Measurements from ENCODE around the gene PCNX3. TPM values are rescaled to one million over a fixed set of nuclear protein-coding genes. Genes with fewer than 3 reads are reported as not detected.

Gene PCNX3
- 10 to 100 TPM; 24.0 to 40.0 (median 30.9) TPM for total RNA-seq

DNA sequence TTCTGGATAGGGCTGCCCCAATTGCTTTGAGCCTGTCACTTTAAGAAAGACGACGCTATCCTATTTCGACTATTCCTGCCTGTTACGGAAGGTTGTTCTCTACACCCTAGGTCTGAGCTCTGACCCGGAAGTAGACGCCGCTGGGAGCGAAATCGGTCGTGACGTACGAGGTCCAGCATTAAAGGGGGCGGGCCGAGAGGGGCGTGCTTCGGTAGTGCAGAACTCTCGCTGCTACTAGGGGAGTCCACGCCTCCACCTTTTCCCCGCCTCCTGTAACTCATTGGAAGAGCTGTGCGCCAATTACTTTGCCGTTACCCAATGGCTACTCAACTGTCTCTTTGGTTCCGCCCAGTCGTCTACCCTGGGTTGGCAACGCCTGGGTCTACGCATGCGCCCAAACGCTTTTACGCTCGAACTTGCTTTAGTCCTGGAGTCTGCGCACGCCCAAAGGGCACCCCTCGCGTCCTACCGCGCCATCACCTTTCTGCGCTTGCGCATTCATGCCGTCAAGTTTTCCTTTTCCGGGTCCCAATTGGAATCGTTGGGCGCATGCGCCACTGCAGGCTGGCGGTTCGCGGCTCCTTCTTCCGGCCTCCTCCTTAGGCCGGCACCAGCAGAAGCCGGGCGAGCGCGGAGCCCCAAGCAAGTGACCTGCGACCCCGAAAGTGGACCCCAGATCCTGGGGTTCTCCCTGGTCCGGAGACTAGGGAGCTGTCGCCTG, at the start of gene PCNX3:
PCNX3 (plus strand) TSS at position 548 of the 721 bp plus-strand sequence. CDS start 536 bp downstream, outside the sequence.
- peak; percentile 99 for DNase-seq
- WGBS, 2 donors: 1% methylated on average over 21 to 40 of the region's 55 CpGs
- Histone ChIP-seq H3K9me3 (no peaks in the 10 kb centered on the region), H3K27ac (peak within 1 kb of the TSS; percentile 96 to 98 (median 98)), H3K27me3 (no peaks in the 10 kb centered on the region), H3K4me1 (peaks cover 38 to 62% (median 46%) of the 10 kb centered on the region in 3 donors), H3K36me3 (peaks cover 28 to 60% (median 28%) of the 10 kb centered on the region in 3 donors), H3K4me3 (peak within 1 kb of the TSS; percentile 81 to 99 (median 96))
- peak in 3 of 4 donors; percentile 53 to 72 (median 59) for TF ChIP-seq POLR2A (IDR thresholded peaks at IDR 0.05)
- TF ChIP-seq, protein P1, sequence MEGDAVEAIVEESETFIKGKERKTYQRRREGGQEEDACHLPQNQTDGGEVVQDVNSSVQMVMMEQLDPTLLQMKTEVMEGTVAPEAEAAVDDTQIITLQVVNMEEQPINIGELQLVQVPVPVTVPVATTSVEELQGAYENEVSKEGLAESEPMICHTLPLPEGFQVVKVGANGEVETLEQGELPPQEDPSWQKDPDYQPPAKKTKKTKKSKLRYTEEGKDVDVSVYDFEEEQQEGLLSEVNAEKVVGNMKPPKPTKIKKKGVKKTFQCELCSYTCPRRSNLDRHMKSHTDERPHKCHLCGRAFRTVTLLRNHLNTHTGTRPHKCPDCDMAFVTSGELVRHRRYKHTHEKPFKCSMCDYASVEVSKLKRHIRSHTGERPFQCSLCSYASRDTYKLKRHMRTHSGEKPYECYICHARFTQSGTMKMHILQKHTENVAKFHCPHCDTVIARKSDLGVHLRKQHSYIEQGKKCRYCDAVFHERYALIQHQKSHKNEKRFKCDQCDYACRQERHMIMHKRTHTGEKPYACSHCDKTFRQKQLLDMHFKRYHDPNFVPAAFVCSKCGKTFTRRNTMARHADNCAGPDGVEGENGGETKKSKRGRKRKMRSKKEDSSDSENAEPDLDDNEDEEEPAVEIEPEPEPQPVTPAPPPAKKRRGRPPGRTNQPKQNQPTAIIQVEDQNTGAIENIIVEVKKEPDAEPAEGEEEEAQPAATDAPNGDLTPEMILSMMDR (IDR thresholded peaks at IDR 0.05): peak in 1 of 6 experiments; percentile 8
- intact Hi-C loops (cut with DNase I): loop anchor here (10.0 kb wide), 1 partner anchor 71 kb away; no protein-coding TSS in a partner anchor

DNA sequence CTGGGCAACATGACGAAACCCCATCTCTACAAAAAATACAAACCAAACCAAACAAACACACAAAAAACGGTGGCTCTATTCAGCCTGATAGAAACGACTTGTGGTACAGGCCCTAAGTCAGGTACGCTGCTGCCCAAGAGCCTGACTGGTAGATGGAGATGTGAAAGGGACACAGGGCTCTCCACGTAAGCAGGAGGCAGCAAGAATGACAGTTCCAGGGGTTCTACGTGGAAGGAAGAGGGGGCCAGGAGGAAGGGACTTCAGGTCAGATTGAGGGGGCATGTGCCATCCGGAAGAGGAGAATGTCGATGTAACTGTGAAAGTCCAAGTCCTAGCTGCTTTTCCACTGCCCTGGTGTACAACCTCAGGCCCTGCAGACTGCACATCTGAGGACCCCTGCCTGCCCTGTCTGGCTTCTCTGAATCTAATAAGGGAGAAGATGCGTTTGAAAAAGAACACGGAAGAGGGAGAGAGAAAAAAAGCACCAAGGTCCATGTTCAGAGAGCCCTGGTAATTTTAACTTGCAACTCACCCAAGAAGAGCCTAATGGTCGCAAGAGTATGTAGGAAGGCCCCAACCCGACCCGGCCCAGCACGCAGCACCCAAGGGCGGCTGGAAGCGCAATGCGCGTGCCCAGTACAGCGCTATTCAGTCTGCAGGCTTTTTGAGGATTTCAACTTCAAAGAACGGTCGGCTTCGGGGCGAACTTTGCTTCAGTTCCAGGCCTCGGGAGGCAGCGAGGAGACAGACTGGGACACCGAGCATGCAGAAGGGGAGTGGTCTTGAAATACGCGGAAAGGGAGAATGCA, 46.2 kb upstream of the PCNX3 start:
- DNase-seq: no peak
- TF ChIP-seq POLR2A (IDR thresholded peaks at IDR 0.05): no peak
- TF ChIP-seq, protein P1 (IDR thresholded peaks at IDR 0.05): no peak
- WGBS, 2 donors: 3 to 6% methylated on average over 16 to 22 of the region's 28 CpGs
- H3K4me3 ChIP-seq: peak overlapping the region; percentile 53 to 92 (median 84)
- H3K36me3 ChIP-seq: peaks cover 0 to 24% (median 0%) of the 10 kb centered on the region in 3 donors
- no peaks in the 10 kb centered on the region for H3K27me3 ChIP-seq
- peak overlapping the region; percentile 96 to 99 (median 98) for H3K27ac ChIP-seq
- H3K9me3 ChIP-seq: no peaks in the 10 kb centered on the region
- intact Hi-C loops (cut with DNase I): no loop called here
- peaks cover 39 to 81% (median 42%) of the 10 kb centered on the region in 3 donors for H3K4me1 ChIP-seq

DNA sequence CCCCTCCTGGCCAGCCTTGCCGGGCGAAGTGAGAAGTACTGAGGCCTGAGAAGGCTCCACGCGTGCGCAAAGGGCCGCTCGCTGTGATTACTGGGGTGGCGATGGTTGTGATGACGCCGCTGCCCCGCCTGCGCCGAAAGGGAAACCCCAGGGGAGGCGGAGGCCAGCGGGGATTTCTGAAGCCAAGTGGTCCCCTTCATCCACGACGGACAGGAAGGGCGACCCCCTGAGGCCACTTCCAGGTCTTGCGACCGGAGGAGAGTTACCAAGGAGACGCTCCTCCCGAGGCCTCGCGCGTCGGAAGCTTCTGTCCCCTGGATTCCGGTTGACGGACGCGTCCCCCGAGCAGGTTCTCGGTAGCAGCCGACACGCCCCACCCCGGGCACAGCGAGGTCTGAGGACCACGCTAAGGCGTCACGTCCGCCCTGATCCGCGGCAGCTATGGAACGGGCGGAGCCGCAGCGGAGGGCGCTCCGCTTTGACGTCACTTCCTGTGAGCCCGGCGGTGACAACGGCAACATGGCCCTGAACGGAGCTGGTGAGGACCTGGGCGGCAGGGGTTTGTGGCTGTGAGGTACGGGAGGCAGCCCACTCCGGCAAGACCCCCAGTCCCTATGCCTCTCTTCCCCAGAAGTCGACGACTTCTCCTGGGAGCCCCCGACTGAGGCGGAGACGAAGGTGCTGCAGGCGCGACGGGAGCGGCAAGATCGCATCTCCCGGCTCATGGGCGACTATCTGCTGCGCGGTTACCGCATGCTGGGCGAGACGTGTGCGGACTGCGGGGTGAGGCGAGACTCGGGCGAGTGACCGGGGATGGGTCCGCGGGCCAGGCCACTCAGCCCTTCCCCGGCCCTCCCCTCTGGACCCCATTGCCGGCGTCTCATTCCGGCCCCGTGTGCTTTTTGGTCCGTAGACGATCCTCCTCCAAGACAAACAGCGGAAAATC, 45.3 kb upstream of the PCNX3 start, which contains the start of gene ZNRD2:
ZNRD2 (plus strand) TSS at position 505 of the 946 bp plus-strand sequence; CDS start at position 520, 15 bp downstream.
- Histone ChIP-seq H3K4me3 (peak within 1 kb of the TSS; percentile 53 to 92 (median 84)), H3K27me3 (no peaks in the 10 kb centered on the region), H3K36me3 (peaks cover 0 to 24% (median 0%) of the 10 kb centered on the region in 3 donors), H3K9me3 (no peaks in the 10 kb centered on the region), H3K4me1 (peaks cover 45 to 88% (median 46%) of the 10 kb centered on the region in 3 donors), H3K27ac (peak within 1 kb of the TSS; percentile 96 to 99 (median 98))
- intact Hi-C loops (cut with DNase I): loop anchor here (5.0 kb wide), 1 partner anchor 33 kb away; no protein-coding TSS in a partner anchor
- TF ChIP-seq, protein P1 (IDR thresholded peaks at IDR 0.05): peak in 5 of 6 experiments; percentile 15 to 37 (median 19)
- TF ChIP-seq POLR2A (IDR thresholded peaks at IDR 0.05): peak in 3 of 4 donors; percentile 73 to 82 (median 75)
- 0% methylated on average over 4 to 16 of the region's 89 CpGs for WGBS, 2 donors
- DNase-seq: peak; percentile 95

DNA sequence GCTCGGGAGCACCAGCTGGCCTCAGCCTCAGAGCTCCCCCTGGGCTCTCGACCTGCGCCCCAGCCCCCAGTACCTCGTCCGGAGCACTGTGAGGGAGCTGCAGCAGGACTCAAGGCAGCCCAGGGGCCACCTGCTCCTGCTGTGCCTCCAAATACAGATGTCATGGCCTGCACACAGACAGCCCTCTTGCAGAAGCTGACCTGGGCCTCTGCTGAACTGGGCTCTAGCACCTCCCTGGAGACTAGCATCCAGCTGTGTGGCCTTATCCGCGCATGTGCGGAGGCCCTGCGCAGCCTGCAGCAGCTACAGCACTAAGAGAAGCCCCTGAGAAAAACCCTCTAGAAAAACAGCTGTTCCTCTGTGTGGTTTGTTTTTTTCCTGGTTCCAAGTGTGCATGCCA, 44.2 kb upstream of the PCNX3 start:
- H3K9me3 ChIP-seq: no peaks in the 10 kb centered on the region
- 72% methylated on average over 5 of the region's 9 CpGs; no CpG with 5 or more reads in 1 of the 2 donors for WGBS, 2 donors
- TF ChIP-seq, protein P1 (IDR thresholded peaks at IDR 0.05): no peak
- TF ChIP-seq POLR2A (IDR thresholded peaks at IDR 0.05): no peak
- H3K27ac ChIP-seq: peak overlapping the region; percentile 96 to 99 (median 98)
- no peaks in the 10 kb centered on the region for H3K27me3 ChIP-seq
- peak overlapping the region in 3 of 4 donors; percentile 80 to 92 (median 87) for H3K4me3 ChIP-seq
- peaks cover 48 to 86% (median 53%) of the 10 kb centered on the region in 3 donors for H3K4me1 ChIP-seq
- H3K36me3 ChIP-seq: peaks cover 0 to 20% (median 0%) of the 10 kb centered on the region in 3 donors
- DNase-seq: no peak
- intact Hi-C loops (cut with DNase I): loop anchor here (5.0 kb wide), 1 partner anchor 34 kb away; no protein-coding TSS in a partner anchor
